Hair follicular keratinocyte (primary cell): ENCODE data around the gene TNFAIP1. TPM values are rescaled to one million over a fixed set of nuclear protein-coding genes. Genes with fewer than 3 reads are reported as not detected.

Experiments used
- total RNA-seq: library from RNA; depleted of rRNA; stranded (reverse); fragments of >200 nt; gene quantifications from 2 replicates; pipeline ENCODE4 v1.2.3, GENCODE V29; 2015

The TNFAIP1 gene, protein sequence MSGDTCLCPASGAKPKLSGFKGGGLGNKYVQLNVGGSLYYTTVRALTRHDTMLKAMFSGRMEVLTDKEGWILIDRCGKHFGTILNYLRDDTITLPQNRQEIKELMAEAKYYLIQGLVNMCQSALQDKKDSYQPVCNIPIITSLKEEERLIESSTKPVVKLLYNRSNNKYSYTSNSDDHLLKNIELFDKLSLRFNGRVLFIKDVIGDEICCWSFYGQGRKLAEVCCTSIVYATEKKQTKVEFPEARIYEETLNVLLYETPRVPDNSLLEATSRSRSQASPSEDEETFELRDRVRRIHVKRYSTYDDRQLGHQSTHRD
- 62.6 and 67.4 TPM in 2 replicates for total RNA-seq

DNA sequence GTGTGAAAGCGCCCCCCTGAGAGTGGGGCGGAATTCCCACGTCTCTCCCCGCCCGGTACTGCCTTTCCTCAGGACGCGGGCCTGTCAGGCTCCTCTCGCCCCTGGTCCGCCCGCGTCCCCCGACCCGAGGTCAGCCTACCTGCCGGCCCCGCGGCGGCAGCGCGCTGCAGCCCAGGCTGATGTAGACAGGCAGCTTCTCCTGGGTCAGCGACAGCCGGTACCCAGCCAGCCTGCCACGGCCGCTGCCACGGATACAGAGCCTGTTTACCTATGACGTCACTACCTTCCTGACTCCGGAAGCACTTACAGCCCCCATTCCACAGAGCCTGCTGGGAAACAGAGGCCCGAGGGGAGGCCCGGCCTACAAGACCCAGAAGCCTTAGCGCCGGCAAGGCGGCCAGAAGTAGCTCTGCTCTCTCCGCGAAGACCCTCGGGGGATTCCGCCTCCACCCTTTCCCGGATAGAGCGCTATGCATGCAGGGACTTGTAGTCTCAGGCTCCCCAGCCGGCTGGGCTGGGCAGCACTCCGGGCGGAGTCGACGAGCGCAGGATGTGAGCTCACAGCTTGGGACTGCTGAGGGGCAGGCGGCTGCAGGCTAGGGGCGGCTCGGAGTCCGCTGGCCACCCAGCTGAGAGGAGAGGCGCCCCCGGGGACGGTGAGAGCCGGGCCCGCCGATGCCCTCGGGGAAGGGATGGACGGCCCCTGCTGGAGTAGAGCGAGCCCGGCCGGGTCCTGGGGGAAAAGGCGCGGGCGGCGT, at the start of gene TNFAIP1, which contains the start of gene IFT20:
Gene TNFAIP1 (plus strand): TSS at position 561 of the 758 bp plus-strand sequence. CDS start 3,761 bp downstream, outside the sequence.
Gene IFT20 (minus strand): TSS at position 272 of the 758 bp plus-strand sequence. CDS start 3,487 bp downstream, outside the sequence.

DNA sequence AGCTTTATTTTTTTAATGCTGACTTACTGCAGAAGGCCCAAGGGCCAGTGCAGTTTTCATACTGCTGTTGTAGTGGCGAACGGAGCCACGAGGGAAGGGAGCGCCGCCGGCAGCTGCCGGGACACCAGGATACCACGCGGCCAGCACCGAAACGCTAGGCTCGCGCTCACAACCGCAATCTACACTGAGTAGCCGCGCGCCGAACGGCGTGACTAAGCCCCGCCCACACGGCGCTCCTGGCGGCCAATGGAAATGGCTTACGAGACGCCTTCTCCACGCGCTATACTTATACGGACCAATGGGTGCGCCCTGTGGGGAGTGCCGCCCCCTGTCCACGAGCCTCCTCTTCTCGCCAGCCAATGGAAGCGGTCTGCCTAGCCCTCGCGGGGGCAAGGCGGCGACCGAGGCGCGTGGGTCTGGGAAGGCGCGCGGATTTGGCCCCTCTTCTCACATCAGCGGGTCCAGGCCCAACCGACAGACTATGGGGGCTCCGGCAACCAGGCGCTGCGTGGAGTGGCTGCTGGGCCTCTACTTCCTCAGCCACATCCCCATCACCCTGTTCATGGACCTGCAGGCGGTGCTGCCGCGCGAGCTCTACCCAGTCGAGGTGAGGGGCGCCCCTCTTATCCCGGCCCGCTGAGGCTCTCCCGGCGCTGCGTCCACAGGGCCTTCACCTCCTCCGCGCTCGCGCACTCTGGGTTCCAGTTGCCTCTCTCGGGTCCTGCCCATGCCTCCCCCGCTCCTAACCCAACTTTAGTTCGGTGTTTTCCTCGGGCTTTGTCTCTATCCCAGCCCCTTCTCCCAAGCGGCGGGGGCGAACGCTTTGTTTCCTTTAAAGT, 16.6 kb upstream of the TNFAIP1 start, which contains the start of gene TMEM97:
Gene TMEM97 (plus strand): TSS at position 442 of the 839 bp plus-strand sequence. CDS start 40 bp downstream, at position 482.

DNA sequence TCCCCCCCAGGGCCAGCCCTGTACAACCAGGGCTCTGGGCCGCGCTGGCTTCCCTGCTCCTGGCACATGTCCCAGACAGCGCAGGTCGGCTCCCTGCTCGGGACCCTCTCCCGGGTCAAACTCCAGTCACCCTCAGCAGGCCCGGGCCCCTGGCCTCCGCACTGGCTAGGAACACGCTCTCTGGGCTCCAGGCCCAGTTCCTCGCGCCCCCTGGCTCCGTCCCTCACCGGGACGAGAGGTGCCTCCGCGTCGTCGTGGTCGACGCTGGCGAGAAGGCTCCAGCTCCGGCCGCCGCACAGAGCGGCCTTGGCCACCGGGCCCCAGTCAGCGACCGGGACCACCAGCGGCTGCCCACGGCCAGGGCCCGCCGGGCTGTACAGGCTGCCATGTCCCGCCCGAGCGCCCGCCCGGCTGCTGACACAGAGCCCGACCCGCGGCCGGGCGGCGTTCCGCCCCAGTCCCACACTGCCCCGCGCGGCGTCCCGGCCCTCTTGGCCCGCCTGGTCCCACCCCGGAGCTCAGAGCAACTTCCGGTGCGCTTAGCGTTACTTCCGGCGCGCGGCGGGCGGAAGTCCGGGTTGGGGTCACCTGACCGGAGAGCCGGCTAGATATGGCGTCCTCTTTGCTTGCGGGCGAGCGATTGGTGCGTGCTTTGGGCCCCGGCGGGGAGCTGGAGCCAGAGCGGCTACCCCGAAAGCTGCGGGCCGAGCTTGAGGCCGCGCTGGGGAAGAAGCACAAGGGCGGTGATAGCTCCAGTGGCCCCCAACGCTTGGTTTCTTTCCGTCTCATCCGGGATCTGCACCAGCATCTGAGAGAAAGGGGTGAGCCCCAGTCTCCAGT, 21.7 kb downstream of the TNFAIP1 start, which contains the start of gene POLDIP2:
Gene POLDIP2 (minus strand): TSS at position 467 of the 840 bp plus-strand sequence. CDS start 79 bp downstream, at position 388.

DNA sequence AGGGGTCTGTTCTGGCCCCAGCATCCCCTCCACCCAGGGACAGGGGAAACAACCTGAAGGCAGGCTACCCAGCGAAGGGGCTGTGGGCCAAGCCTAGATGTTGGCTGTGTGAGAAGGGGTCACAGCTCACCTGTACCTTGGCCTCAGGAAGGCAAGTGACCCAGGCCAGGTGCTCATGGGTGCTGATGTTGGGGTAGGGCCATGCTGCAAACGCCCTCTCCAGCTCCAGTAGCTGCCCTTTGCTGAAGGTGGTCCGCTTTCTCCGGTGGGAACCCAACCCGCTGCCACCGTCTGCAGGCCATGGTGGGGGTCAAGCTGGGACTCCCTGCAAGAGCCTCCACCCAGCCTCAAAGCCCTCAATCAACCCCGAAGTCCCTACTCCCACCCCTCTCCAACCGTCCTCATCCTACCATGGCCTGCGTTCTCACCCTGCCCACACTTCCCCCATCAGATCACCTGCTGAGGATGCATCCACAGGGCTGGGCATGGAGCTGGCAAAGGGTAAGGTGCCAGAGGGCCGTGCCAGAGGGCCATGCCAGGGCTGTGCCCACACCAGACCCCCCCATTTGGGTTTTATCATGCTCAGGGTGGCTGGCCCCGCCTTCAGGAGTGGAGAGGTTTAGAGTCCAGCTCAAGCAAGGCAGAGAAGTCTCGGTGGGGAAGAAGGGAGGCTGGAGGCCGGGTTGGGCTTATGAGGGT, 29.3 kb downstream of the TNFAIP1 start, which contains the start of gene SEBOX:
Gene SEBOX (minus strand): TSS at position 535 of the 699 bp plus-strand sequence. CDS start 48 bp downstream, at position 487.

DNA sequence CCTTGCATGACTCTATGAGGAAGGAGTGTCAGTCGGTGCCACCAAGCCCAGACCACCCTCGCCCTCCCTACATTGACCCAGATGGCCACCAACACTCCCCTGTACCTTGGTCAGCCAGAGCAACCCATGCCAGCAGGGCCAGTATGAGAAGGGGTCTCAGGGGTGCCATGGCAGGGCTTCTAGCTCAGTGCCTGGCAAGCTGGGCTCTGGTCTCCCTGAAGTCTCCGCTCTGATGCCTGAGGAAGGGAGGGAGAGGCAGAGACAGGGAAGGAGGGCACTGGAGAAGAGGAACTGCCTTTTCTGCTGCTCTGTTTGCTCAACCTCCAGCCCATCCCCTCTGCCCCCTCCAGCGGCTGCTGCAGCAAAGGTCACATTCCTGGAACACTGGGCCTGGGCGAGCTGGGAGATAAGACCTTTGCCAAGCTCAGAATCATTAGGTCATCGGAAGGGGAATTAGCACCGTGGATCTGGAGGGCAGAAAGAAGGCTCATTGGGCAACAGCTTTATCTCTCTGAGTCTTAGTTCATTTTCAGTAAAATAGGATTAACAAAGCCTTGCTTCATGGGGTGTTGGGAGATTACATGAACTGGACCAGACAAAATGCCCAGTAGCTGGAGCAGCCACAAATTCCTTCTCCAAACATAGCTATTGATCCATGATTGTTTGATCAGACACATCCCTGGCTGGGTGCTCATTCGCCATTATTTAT, 34.6 kb downstream of the TNFAIP1 start, which contains the start of gene VTN:
Gene VTN (minus strand): TSS at position 273 of the 709 bp plus-strand sequence. CDS start 104 bp downstream, at position 169.

DNA sequence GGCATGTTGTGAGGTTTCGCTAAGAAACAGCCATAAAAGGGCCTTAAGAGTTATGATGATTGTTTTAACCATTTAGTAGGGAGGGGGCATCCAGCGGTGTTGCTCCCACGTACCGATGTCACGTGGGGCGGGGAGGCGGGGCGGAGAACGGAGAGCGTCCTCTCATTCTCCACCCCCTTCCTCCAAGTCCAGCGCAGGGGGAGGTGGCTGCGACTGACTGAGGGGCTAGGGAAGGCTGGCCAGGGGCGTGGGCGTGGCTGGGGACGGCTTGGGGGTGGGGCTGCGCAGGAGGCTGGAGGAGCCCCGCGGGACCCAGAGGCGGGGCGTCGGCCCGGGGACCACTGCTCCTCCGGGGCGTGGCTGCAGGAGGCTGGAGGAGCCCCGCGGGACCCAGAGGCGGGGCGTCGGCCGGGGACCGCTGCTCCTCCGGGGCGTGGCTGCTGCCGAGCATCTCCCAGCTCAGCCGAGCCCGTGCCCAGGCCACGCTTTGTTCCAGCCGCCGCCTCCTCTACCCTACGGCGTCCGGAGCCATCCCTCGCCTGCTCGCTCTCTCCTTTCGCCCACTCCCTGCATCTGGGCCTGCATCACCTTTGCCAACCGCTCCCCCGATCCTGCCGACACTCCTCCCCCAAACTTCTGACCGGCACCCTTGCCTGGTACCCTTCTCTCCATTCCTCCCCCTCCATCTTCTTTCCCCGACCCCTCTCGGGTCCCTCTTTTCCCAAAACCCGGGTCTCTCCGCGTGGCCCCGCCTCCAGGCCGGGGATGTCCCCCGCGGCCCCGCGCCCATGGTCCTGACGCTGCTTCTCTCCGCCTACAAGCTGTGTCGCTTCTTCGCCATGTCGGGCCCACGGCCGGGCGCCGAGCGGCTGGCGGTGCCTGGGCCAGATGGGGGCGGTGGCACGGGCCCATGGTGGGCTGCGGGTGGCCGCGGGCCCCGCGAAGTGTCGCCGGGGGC, 36.0 kb downstream of the TNFAIP1 start, which contains the start of gene SARM1:
Gene SARM1 (plus strand): TSS at position 450 of the 958 bp plus-strand sequence. CDS start 339 bp downstream, at position 789.

Other genes with a start within 250 kb of the TNFAIP1 start
- 31.0 and 36.8 TPM in 2 replicates for gene TMEM97, start 16.6 kb upstream of the TNFAIP1 start, total RNA-seq
- gene IFT20, start 289 bp upstream of the TNFAIP1 start, total RNA-seq, result 21.7 and 32.3 TPM in 2 replicates
- gene POLDIP2, start 21.8 kb downstream of the TNFAIP1 start, total RNA-seq, result 96.1 and 112 TPM in 2 replicates
- gene SEBOX, start 29.4 kb downstream of the TNFAIP1 start, total RNA-seq, result not detected in 2 replicates
- gene VTN, start 34.5 kb downstream of the TNFAIP1 start, total RNA-seq, result not detected in 2 replicates
- gene SARM1, start 35.9 kb downstream of the TNFAIP1 start, total RNA-seq, result 0.86 and 1.3 TPM in 2 replicates
- gene SLC46A1, start 70.5 kb downstream of the TNFAIP1 start, total RNA-seq, result 5.2 and 6.1 TPM in 2 replicates
- gene SLC13A2, start 137.9 kb downstream of the TNFAIP1 start, total RNA-seq, result not detected in 2 replicates
- gene FOXN1, start 170.6 kb downstream of the TNFAIP1 start, total RNA-seq, result 0.04 and 0.08 TPM in 2 replicates
- 28.3 and 35.6 TPM in 2 replicates for gene UNC119, start 216.9 kb downstream of the TNFAIP1 start, total RNA-seq
- 39.9 and 70.3 TPM in 2 replicates for gene PIGS, start 235.8 kb downstream of the TNFAIP1 start, total RNA-seq
- gene ALDOC, start 241.1 kb downstream of the TNFAIP1 start, total RNA-seq, result 50.5 and 61.6 TPM in 2 replicates